ENCODE measurements around the gene HSF4. TPM values are rescaled to one million over a fixed set of nuclear protein-coding genes. Genes with fewer than 3 reads are reported as not detected.
A peak's percentile ranks its signal among the peaks of the same experiment; 100 is the strongest.

Gene HSF4
- total RNA-seq, 2 experiments from 2014 or later: 8.1 to 17.0 TPM

- Histone ChIP-seq H2AFZ (ENCODE audit: low read length) (no peak overlapping the region), H3K36me3 (ENCODE audit: insufficient read depth, low read length) (peaks cover 93% of the 10 kb centered on the region), H3K4me2 (ENCODE audit: low read length) (no peak overlapping the region), H3K79me2 (ENCODE audit: insufficient read depth, low read depth, low read length) (peaks cover 22% of the 10 kb centered on the region), H4K20me1 (ENCODE audit: insufficient read depth, low read length) (peaks cover 9% of the 10 kb centered on the region; the same call in 1 of the 2 replicates), H3K4me1 (ENCODE audit: insufficient read depth, low read length, poor library complexity, severe bottlenecking) (peaks cover 13% of the 10 kb centered on the region), H3K4me3 (ENCODE audit: low read depth, low read length, poor library complexity, severe bottlenecking) (no peak overlapping the region), H3K9me3 (ENCODE audit: low read length) (no peaks in the 10 kb centered on the region), H3K9me2 (ENCODE audit: insufficient read depth, low read length) (no peaks in the 10 kb centered on the region), H3K27ac (ENCODE audit: low read depth, low read length, poor library complexity, severe bottlenecking) (no peak overlapping the region)
- POLR2A ChIA-PET: interaction anchor here (0.6 kb wide), 1 partner anchor 35 kb away, joined by 12 read pairs; no protein-coding TSS in a partner anchor
- no peak for TF ChIP-seq EZH2phosphoT487 (IDR thresholded peaks at IDR 0.05; ENCODE audit: borderline replicate concordance, low read depth, low read length)
- no peak for TF ChIP-seq CTCF (conservative IDR thresholded peaks at IDR 0.05; ENCODE audit: low read length)
- no peak for DNase-seq (ENCODE audit: low spot score)
- intact Hi-C loops (cut with micrococcal nuclease; ENCODE audit: unreplicated experiment): no loop called here
- no TSS peak for BruUV-seq (replicated peaks)
- CTCF ChIA-PET (ENCODE audit: unreplicated experiment): interaction anchor here (0.5 kb wide), 1 partner anchor 223 kb away, joined by 7 read pairs; no protein-coding TSS in a partner anchor
Measured at GRCh38 chr16:67196881-67197280, 32.3 kb downstream of the HSF4 start.

- no TSS peak for BruUV-seq (replicated peaks)
- no peak overlapping the region for H3K4me2 ChIP-seq (ENCODE audit: low read length)
- H3K27ac ChIP-seq (ENCODE audit: low read depth, low read length, poor library complexity, severe bottlenecking): no peak overlapping the region
- no peak for DNase-seq (ENCODE audit: low spot score)
- H4K20me1 ChIP-seq (ENCODE audit: insufficient read depth, low read length): peaks cover 9% of the 10 kb centered on the region; the same call in 1 of the 2 replicates
- H2AFZ ChIP-seq (ENCODE audit: low read length): no peak overlapping the region
- peaks cover 95% of the 10 kb centered on the region for H3K36me3 ChIP-seq (ENCODE audit: insufficient read depth, low read length)
- H3K4me3 ChIP-seq (ENCODE audit: low read depth, low read length, poor library complexity, severe bottlenecking): no peak overlapping the region
- H3K9me2 ChIP-seq (ENCODE audit: insufficient read depth, low read length): no peaks in the 10 kb centered on the region
- intact Hi-C loops (cut with micrococcal nuclease; ENCODE audit: unreplicated experiment): no loop called here
- no peak for TF ChIP-seq CTCF (conservative IDR thresholded peaks at IDR 0.05; ENCODE audit: low read length)
- no peak for TF ChIP-seq EZH2phosphoT487 (IDR thresholded peaks at IDR 0.05; ENCODE audit: borderline replicate concordance, low read depth, low read length)
- CTCF ChIA-PET (ENCODE audit: unreplicated experiment): interaction anchor here (0.6 kb wide), 1 partner anchor 50 kb away, joined by 3 read pairs; the partner anchor contains the start of gene FHOD1
- H3K79me2 ChIP-seq (ENCODE audit: insufficient read depth, low read depth, low read length): peaks cover 15% of the 10 kb centered on the region
- POLR2A ChIA-PET: interaction anchor here (0.6 kb wide), 2 partner anchors 234 to 317 kb away, joined by 4 to 11 read pairs; no protein-coding TSS in a partner anchor
- H3K4me1 ChIP-seq (ENCODE audit: insufficient read depth, low read length, poor library complexity, severe bottlenecking): peaks cover 13% of the 10 kb centered on the region
- H3K9me3 ChIP-seq (ENCODE audit: low read length): no peaks in the 10 kb centered on the region
Measured at GRCh38 chr16:67197704-67198103, 33.2 kb downstream of the HSF4 start.

GRCh38 chr16:67198238-67198734 is 33.7 kb downstream of the HSF4 start:
- Histone ChIP-seq H3K79me2 (ENCODE audit: insufficient read depth, low read depth, low read length) (peaks cover 9% of the 10 kb centered on the region), H3K27ac (ENCODE audit: low read depth, low read length, poor library complexity, severe bottlenecking) (no peak overlapping the region), H4K20me1 (ENCODE audit: insufficient read depth, low read length) (peaks cover 6% of the 10 kb centered on the region; the same call in 1 of the 2 replicates), H3K4me3 (ENCODE audit: low read depth, low read length, poor library complexity, severe bottlenecking) (no peak overlapping the region), H3K36me3 (ENCODE audit: insufficient read depth, low read length) (peaks cover 96% of the 10 kb centered on the region), H3K4me2 (ENCODE audit: low read length) (no peak overlapping the region), H3K4me1 (ENCODE audit: insufficient read depth, low read length, poor library complexity, severe bottlenecking) (peaks cover 9% of the 10 kb centered on the region), H2AFZ (ENCODE audit: low read length) (no peak overlapping the region), H3K9me3 (ENCODE audit: low read length) (no peaks in the 10 kb centered on the region), H3K9me2 (ENCODE audit: insufficient read depth, low read length) (no peaks in the 10 kb centered on the region)
- DNase-seq (ENCODE audit: low spot score): peak; percentile 35
- ChIA-PET POLR2A (interaction anchor here (0.6 kb wide), 2 partner anchors 234 to 317 kb away, joined by 4 to 11 read pairs; no protein-coding TSS in a partner anchor), CTCF (ENCODE audit: unreplicated experiment) (no interaction called here)
- TF ChIP-seq EZH2phosphoT487 (IDR thresholded peaks at IDR 0.05; ENCODE audit: borderline replicate concordance, low read depth, low read length): no peak
- peak; percentile 82 for TF ChIP-seq CTCF (conservative IDR thresholded peaks at IDR 0.05; ENCODE audit: low read length)
- intact Hi-C loops (cut with micrococcal nuclease; ENCODE audit: unreplicated experiment): no loop called here
- TSS peak; percentile 74 for BruUV-seq (replicated peaks)
